HepG2 (cell line): ENCODE measurements around the gene PPAT. TPM values are rescaled to one million over a fixed set of nuclear protein-coding genes. Genes with fewer than 3 reads are reported as not detected.

Experiments used
- DMAP1 ChIP-seq: IDR thresholded peaks from 2 replicates; pipeline ENCODE4 v1.6.1; 2016
- ETV5 ChIP-seq: IDR thresholded peaks from 2 replicates; pipeline ENCODE4 v1.6.1; 2018; ENCODE audit warnings: missing biosample characterization, missing genetic modification reagents, inconsistent platforms, borderline replicate concordance
- KDM2A ChIP-seq: sonication (generic); formaldehyde crosslinking; IDR thresholded peaks from 2 replicates; pipeline ENCODE4 v1.4.0; 2020; ENCODE audit warnings: low read depth, missing genetic modification reagents, borderline replicate concordance
- KDM5A ChIP-seq: fragments of 200-600 bp; sonication (generic); IDR thresholded peaks from 2 replicates; pipeline ENCODE4 v1.7.0; 2018; ENCODE audit warnings: antibody characterized with exemption, mild to moderate bottlenecking, low read length, borderline replicate concordance
- MYC ChIP-seq: sonication (generic); formaldehyde crosslinking; IDR thresholded peaks from 2 replicates; pipeline ENCODE4 v1.9.0; 2021; ENCODE audit warnings: missing genetic modification reagents, borderline replicate concordance
- RFXAP ChIP-seq: sonication (generic); formaldehyde crosslinking; IDR thresholded peaks from 2 replicates; pipeline ENCODE4 v1.4.0; 2020; ENCODE audit warnings: missing genetic modification reagents, borderline replicate concordance
- SMAD3 ChIP-seq: sonication (generic); formaldehyde crosslinking; IDR thresholded peaks from 2 replicates; pipeline ENCODE4 v1.4.0; 2020; ENCODE audit warnings: missing genetic modification reagents
- SPEN ChIP-seq: sonication (generic); formaldehyde crosslinking; IDR thresholded peaks from 2 replicates; pipeline ENCODE4 v1.5.1; 2020; ENCODE audit warnings: low read depth, mild to moderate bottlenecking, missing genetic modification reagents
- ZBTB33 ChIP-seq: sonication (generic); formaldehyde crosslinking; IDR thresholded peaks from 2 replicates; pipeline ENCODE4 v1.4.0; 2020; ENCODE audit warnings: missing genetic modification reagents
- ZNF205 ChIP-seq: IDR thresholded peaks from 2 replicates; pipeline ENCODE4 v1.6.1; 2018; ENCODE audit warnings: missing biosample characterization, missing genetic modification reagents
- ZNF350 ChIP-seq: sonication (generic); formaldehyde crosslinking; IDR thresholded peaks from 2 replicates; pipeline ENCODE4 v1.4.0; 2020; ENCODE audit warnings: mild to moderate bottlenecking, low read depth, missing genetic modification reagents, borderline replicate concordance
- ZNF407 ChIP-seq: sonication (generic); formaldehyde crosslinking; IDR thresholded peaks from one replicate; pipeline ENCODE4 v1.5.1; 2020; ENCODE audit warnings: mild to moderate bottlenecking, missing genetic modification reagents; ENCODE audit errors: not compliant biosample characterization
- ZNF446 ChIP-seq: sonication (generic); formaldehyde crosslinking; IDR thresholded peaks from 2 replicates; pipeline ENCODE4 v1.5.0; 2020; ENCODE audit warnings: mild to moderate bottlenecking, missing genetic modification reagents
- ZNF496 ChIP-seq: sonication (generic); formaldehyde crosslinking; IDR thresholded peaks from 2 replicates; pipeline ENCODE4 v1.8.1; 2023; ENCODE audit warnings: mild to moderate bottlenecking, moderate library complexity, missing genetic modification reagents; ENCODE audit not compliant: insufficient replicate concordance
- ZNF557 ChIP-seq: sonication (generic); formaldehyde crosslinking; IDR thresholded peaks from 2 replicates; pipeline ENCODE4 v1.4.0; 2020; ENCODE audit warnings: missing genetic modification reagents
- ZNF788 ChIP-seq: sonication (generic); formaldehyde crosslinking; IDR thresholded peaks from 2 replicates; pipeline ENCODE4 v1.5.0; 2020; ENCODE audit warnings: mild to moderate bottlenecking, missing genetic modification reagents, borderline replicate concordance
- polyA plus RNA-seq, 8 experiments: library from polyadenylated mRNA; depleted of rRNA in 3 of 8; stranded (reverse) in 7 of 8; unstranded in 1 of 8; fragments of >200 nt; fragmentation: Illumina TruSeq in 4 of 8; extraction: Trizol in 4 of 8; gene quantifications; 2 replicates each; pipeline versions ENCODE4 v1.2.1 to v1.2.3, GENCODE V29; 2011 to 2016; ENCODE audit warnings: low read depth in 4 of 8, missing spikeins in 1 of 8, mixed read lengths in 1 of 8; ENCODE audit not compliant: insufficient read depth in 1 of 8
- total RNA-seq, 5 experiments: library from RNA; depleted of rRNA; stranded (reverse); fragments of >200 nt; fragmentation: Illumina TruSeq; extraction: Trizol; gene quantifications; 2 replicates each; pipeline ENCODE4 v1.2.3, GENCODE V29; 2016; ENCODE audit warnings: low read depth in 1 of 5
- TF ChIP-seq, protein P1 (sequence below): sonication (generic); formaldehyde crosslinking; IDR thresholded peaks from 2 replicates; pipeline ENCODE4 v1.4.0; 2020; ENCODE audit warnings: missing genetic modification reagents, mild to moderate bottlenecking, borderline replicate concordance

The PPAT gene
- total and polyA plus RNA-seq, 2 of the 13 experiments (the other 11 are each of a cell fraction or from before 2014, with no cell fraction given): 16.9 to 62.6 TPM

GRCh38 chr4:56387023-56388001, 48.1 kb downstream of the PPAT start, which contains the start of gene AASDH (continued):
- TF ChIP-seq ZNF496 (CRISPR knock-in tag): no peak
- 0 out of 2 replicates have a peak, but pooled peaks have one; percentile 5 for TF ChIP-seq ZBTB33 (CRISPR knock-in tag)
- peak; percentile 62; the same call in 1 of the 2 replicates for TF ChIP-seq ZNF788 (CRISPR knock-in tag)
- peak; percentile 56; the same call in 1 of the 2 replicates for TF ChIP-seq ZNF205 (CRISPR knock-in tag)
- TF ChIP-seq ZNF557 (CRISPR knock-in tag): no peak
- TF ChIP-seq ZNF350 (CRISPR knock-in tag): peak; percentile 94
- TF ChIP-seq RFXAP (CRISPR knock-in tag): no peak; the same call in 1 of the 2 replicates
- TF ChIP-seq DMAP1: peak; percentile 95
- TF ChIP-seq KDM5A: peak; percentile 98
- TF ChIP-seq SPEN (CRISPR knock-in tag): peak; percentile 90
- TF ChIP-seq, protein P1, sequence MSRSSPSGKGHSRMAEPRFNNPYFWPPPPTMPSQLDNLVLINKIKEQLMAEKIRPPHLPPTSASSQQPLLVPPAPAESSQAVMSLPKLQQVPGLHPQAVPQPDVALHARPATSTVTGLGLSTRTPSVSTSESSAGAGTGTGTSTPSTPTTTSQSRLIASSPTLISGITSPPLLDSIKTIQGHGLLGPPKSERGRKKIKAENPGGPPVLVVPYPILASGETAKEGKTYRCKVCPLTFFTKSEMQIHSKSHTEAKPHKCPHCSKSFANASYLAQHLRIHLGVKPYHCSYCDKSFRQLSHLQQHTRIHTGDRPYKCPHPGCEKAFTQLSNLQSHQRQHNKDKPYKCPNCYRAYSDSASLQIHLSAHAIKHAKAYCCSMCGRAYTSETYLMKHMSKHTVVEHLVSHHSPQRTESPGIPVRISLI: peak; percentile 54; the same call in 1 of the 2 replicates
- TF ChIP-seq SMAD3 (CRISPR knock-in tag): peak; percentile 82
- TF ChIP-seq ETV5 (CRISPR knock-in tag): peak; percentile 39; the same call in 1 of the 2 replicates
- peak; percentile 63 for TF ChIP-seq ZNF407
- no peak for TF ChIP-seq ZNF446 (CRISPR knock-in tag)
- TF ChIP-seq KDM2A (CRISPR knock-in tag): peak; percentile 98
- TF ChIP-seq MYC (CRISPR knock-in tag): peak; percentile 91
